ENCODE results near the gene MAP3K4. TPM values are rescaled to one million over a fixed set of nuclear protein-coding genes. Genes with fewer than 3 reads are reported as not detected.

The MAP3K4 gene
- polyA plus RNA-seq, 3 donors: 3.2 to 12.3 (median 3.5) TPM

- Mint-ChIP-seq H3K27me3 (ENCODE audit: low read depth in 3 of 3) (peaks cover 3 to 6% (median 3%) of the 10 kb centered on the region in 3 donors), H3K27ac (no peak overlapping the region), H3K36me3 (no peaks in the 10 kb centered on the region), H3K4me1 (no peaks in the 10 kb centered on the region), H3K4me3 (no peak overlapping the region), H3K9me3 (peaks cover 0 to 4% (median 0%) of the 10 kb centered on the region in 7 donors)
- Histone ChIP-seq H3K27ac (ENCODE audit: low read depth in 1 of 2, low read length in 2 of 2) (no peak overlapping the region), H3K4me3 (replicated peaks in 1 of 3; ENCODE audit: low read depth in 2 of 3, low read length in 3 of 3) (no peak overlapping the region), H3K9ac (ENCODE audit: insufficient read depth, low read length, poor library complexity, severe bottlenecking) (no peak overlapping the region), H3K4me2 (replicated peaks; ENCODE audit: extremely low read depth, low read length, poor library complexity, severe bottlenecking) (no peak overlapping the region), H3K9me3 (replicated peaks in 1 of 2; ENCODE audit: control insufficient read depth in 1 of 2, insufficient read depth in 1 of 2, low read length in 2 of 2) (no peaks in the 10 kb centered on the region), H4K20me1 (ENCODE audit: insufficient read depth, low read length) (no peaks in the 10 kb centered on the region), H3K36me3 (replicated peaks in 1 of 2; ENCODE audit: control insufficient read depth in 1 of 2, insufficient read depth in 2 of 2, low read length in 2 of 2) (no peaks in the 10 kb centered on the region), H3K4me1 (ENCODE audit: control insufficient read depth in 1 of 2, insufficient read depth in 2 of 2, low read length in 2 of 2) (no peaks in the 10 kb centered on the region), H3K27me3 (ENCODE audit: control insufficient read depth in 2 of 2, insufficient read depth in 2 of 2, low read length in 2 of 2) (no peaks in the 10 kb centered on the region), H3K79me2 (ENCODE audit: insufficient read depth, low read length) (no peaks in the 10 kb centered on the region), H2AFZ (ENCODE audit: insufficient read depth, low read depth, low read length, poor library complexity, severe bottlenecking) (no peak overlapping the region)
- intact Hi-C loops (cut with micrococcal nuclease): no loop called here
- DNase-seq: no peak
- 76% methylated on average over 3 of the region's 5 CpGs for WGBS (ENCODE audit: insufficient coverage)
- TF ChIP-seq CTCF (IDR thresholded peaks at IDR 0.05): no peak
These were observed 25.7 kb upstream of the MAP3K4 start for GRCh38 chr6:160965893-160966292.

- intact Hi-C loops (cut with micrococcal nuclease): no loop called here
- DNase-seq: no peak
These were observed 24.9 kb upstream of the MAP3K4 start for GRCh38 chr6:160966493-160967229.

More at GRCh38 chr6:160966493-160967229, 24.9 kb upstream of the MAP3K4 start:
- H3K27ac Mint-ChIP-seq: no peak overlapping the region
- H3K4me1 ChIP-seq (ENCODE audit: control insufficient read depth in 1 of 2, insufficient read depth in 2 of 2, low read length in 2 of 2): no peaks in the 10 kb centered on the region
- H3K4me1 Mint-ChIP-seq: no peaks in the 10 kb centered on the region
- no peaks in the 10 kb centered on the region for H3K36me3 ChIP-seq (replicated peaks in 1 of 2; ENCODE audit: control insufficient read depth in 1 of 2, insufficient read depth in 2 of 2, low read length in 2 of 2)
- H3K4me3 Mint-ChIP-seq: no peak overlapping the region
- H3K36me3 Mint-ChIP-seq: no peaks in the 10 kb centered on the region
- 92% methylated on average over 4 of the region's 7 CpGs for WGBS (ENCODE audit: insufficient coverage)
- no peak overlapping the region for H3K4me3 ChIP-seq (replicated peaks in 1 of 3; ENCODE audit: low read depth in 2 of 3, low read length in 3 of 3)
- TF ChIP-seq CTCF (IDR thresholded peaks at IDR 0.05): no peak
- no peaks in the 10 kb centered on the region for H3K79me2 ChIP-seq (ENCODE audit: insufficient read depth, low read length)
- peaks cover 3 to 8% (median 3%) of the 10 kb centered on the region in 3 donors for H3K27me3 Mint-ChIP-seq (ENCODE audit: low read depth in 3 of 3)
- H3K27me3 ChIP-seq (ENCODE audit: control insufficient read depth in 2 of 2, insufficient read depth in 2 of 2, low read length in 2 of 2): no peaks in the 10 kb centered on the region
- peaks cover 0 to 2% (median 0%) of the 10 kb centered on the region in 7 donors for H3K9me3 Mint-ChIP-seq
- no peak overlapping the region for H3K9ac ChIP-seq (ENCODE audit: insufficient read depth, low read length, poor library complexity, severe bottlenecking)
- H3K27ac ChIP-seq (ENCODE audit: low read depth in 1 of 2, low read length in 2 of 2): no peak overlapping the region
- no peaks in the 10 kb centered on the region for H4K20me1 ChIP-seq (ENCODE audit: insufficient read depth, low read length)
- H3K4me2 ChIP-seq (replicated peaks; ENCODE audit: extremely low read depth, low read length, poor library complexity, severe bottlenecking): no peak overlapping the region
- H3K9me3 ChIP-seq (replicated peaks in 1 of 2; ENCODE audit: control insufficient read depth in 1 of 2, insufficient read depth in 1 of 2, low read length in 2 of 2): no peaks in the 10 kb centered on the region
- H2AFZ ChIP-seq (ENCODE audit: insufficient read depth, low read depth, low read length, poor library complexity, severe bottlenecking): no peak overlapping the region

Measured in CD14-positive monocyte (primary cell).